ENCODE results near the gene KDM4E.

KDM4E gene

GRCh38 chr11:94993400-94993943, 31.6 kb upstream of the KDM4E start:
- Histone ChIP-seq H2AFZ (ENCODE audit: low read depth) (no peak overlapping the region), H3K27me3 (ENCODE audit: insufficient read depth, low read depth) (no peaks in the 10 kb centered on the region), H3K4me3 (IDR thresholded peaks at IDR 0.05; ENCODE audit: insufficient read depth, low read depth, low read length) (no peak overlapping the region), H3K4me1 (ENCODE audit: low read depth, poor library complexity, severe bottlenecking) (no peaks in the 10 kb centered on the region), H4K20me1 (ENCODE audit: insufficient read depth) (no peaks in the 10 kb centered on the region), H3K4me2 (no peak overlapping the region), H3K27ac (no peak overlapping the region), H3K36me3 (ENCODE audit: insufficient read depth) (no peaks in the 10 kb centered on the region), H3K79me2 (ENCODE audit: insufficient read depth, low read depth) (no peaks in the 10 kb centered on the region), H3K9ac (no peak overlapping the region)
- TF ChIP-seq CTCF (conservative IDR thresholded peaks at IDR 0.05; ENCODE audit: low read depth, low read length) = no peak

GRCh38 chr11:94997437-94997836, 27.6 kb upstream of the KDM4E start:
- TF ChIP-seq CTCF (conservative IDR thresholded peaks at IDR 0.05; ENCODE audit: low read depth, low read length) = no peak

GRCh38 chr11:94998285-94998684, 26.8 kb upstream of the KDM4E start:
- Histone ChIP-seq H3K27me3 (ENCODE audit: insufficient read depth, low read depth) (no peaks in the 10 kb centered on the region), H2AFZ (ENCODE audit: low read depth) (no peak overlapping the region), H3K4me2 (no peak overlapping the region), H4K20me1 (ENCODE audit: insufficient read depth) (no peaks in the 10 kb centered on the region), H3K79me2 (ENCODE audit: insufficient read depth, low read depth) (no peaks in the 10 kb centered on the region), H3K4me3 (IDR thresholded peaks at IDR 0.05; ENCODE audit: insufficient read depth, low read depth, low read length) (no peak overlapping the region), H3K4me1 (ENCODE audit: low read depth, poor library complexity, severe bottlenecking) (no peaks in the 10 kb centered on the region), H3K27ac (no peak overlapping the region), H3K9ac (no peak overlapping the region), H3K36me3 (ENCODE audit: insufficient read depth) (no peaks in the 10 kb centered on the region)
- no peak for TF ChIP-seq CTCF (conservative IDR thresholded peaks at IDR 0.05; ENCODE audit: low read depth, low read length)

More at GRCh38 chr11:94997437-94997836, 27.6 kb upstream of the KDM4E start:
- H3K27ac ChIP-seq = no peak overlapping the region
- no peak overlapping the region for H2AFZ ChIP-seq (ENCODE audit: low read depth)
- H3K79me2 ChIP-seq (ENCODE audit: insufficient read depth, low read depth) = no peaks in the 10 kb centered on the region
- no peaks in the 10 kb centered on the region for H4K20me1 ChIP-seq (ENCODE audit: insufficient read depth)
- no peak overlapping the region for H3K4me3 ChIP-seq (IDR thresholded peaks at IDR 0.05; ENCODE audit: insufficient read depth, low read depth, low read length)
- no peak overlapping the region for H3K4me2 ChIP-seq
- H3K27me3 ChIP-seq (ENCODE audit: insufficient read depth, low read depth) = no peaks in the 10 kb centered on the region
- H3K9ac ChIP-seq = no peak overlapping the region
- no peaks in the 10 kb centered on the region for H3K36me3 ChIP-seq (ENCODE audit: insufficient read depth)
- H3K4me1 ChIP-seq (ENCODE audit: low read depth, poor library complexity, severe bottlenecking) = no peaks in the 10 kb centered on the region

- H2AFZ ChIP-seq (ENCODE audit: low read depth) = no peak overlapping the region
- TF ChIP-seq CTCF (conservative IDR thresholded peaks at IDR 0.05; ENCODE audit: low read depth, low read length) = no peak
- H3K79me2 ChIP-seq (ENCODE audit: insufficient read depth, low read depth) = no peaks in the 10 kb centered on the region
- H4K20me1 ChIP-seq (ENCODE audit: insufficient read depth) = no peaks in the 10 kb centered on the region
- H3K9ac ChIP-seq = no peak overlapping the region
- H3K4me2 ChIP-seq = no peak overlapping the region
- H3K36me3 ChIP-seq (ENCODE audit: insufficient read depth) = no peaks in the 10 kb centered on the region
- H3K27ac ChIP-seq = no peak overlapping the region
- no peak overlapping the region for H3K4me3 ChIP-seq (IDR thresholded peaks at IDR 0.05; ENCODE audit: insufficient read depth, low read depth, low read length)
- H3K27me3 ChIP-seq (ENCODE audit: insufficient read depth, low read depth) = no peaks in the 10 kb centered on the region
- no peaks in the 10 kb centered on the region for H3K4me1 ChIP-seq (ENCODE audit: low read depth, poor library complexity, severe bottlenecking)
Measured at GRCh38 chr11:95003716-95004115, 21.3 kb upstream of the KDM4E start.
